Naive thymus-derived CD8-positive, alpha-beta T cell (primary cell): ENCODE data around the gene CDS1. TPM values are rescaled to one million over a fixed set of nuclear protein-coding genes. Genes with fewer than 3 reads are reported as not detected.
A peak's percentile ranks its signal among the peaks of the same experiment; 100 is the strongest.
"Not testable (repeated sequence)": the region's sequence is repeated elsewhere in the genome, so short reads cannot be mapped to it uniquely, and the experiment has no call there.

Source experiments
- ATAC-seq, 2 donors: fragments of 150-1000 bp; cut with Tn5 transposase in 1 of 2; sonication (Bioruptor Pico), chemical (Tn5 transposase) in 1 of 2; 1 replicate in 1 of 2; 2 replicates in 1 of 2; pipeline ENCODE4 v1.10.0; 2021; ENCODE audit warnings: mild to moderate bottlenecking in 2 of 2, moderate library complexity in 2 of 2
- POLR2A ChIA-PET: fragments of 350-600 bp; sonication (Branson Sonifier 250); formaldehyde crosslinking; loops from one replicate; lab custom pipeline; 2021; ENCODE audit warnings: antibody characterized with exemption; lab: Charles Lee
- DNase-seq, 10 donors: peaks; one replicate each; pipeline versions ENCODE4 v3.0.0 to v3.0.0-alpha.2; 2020 to 2022
- H3K27ac Mint-ChIP-seq, 10 donors: one replicate each; pipeline ENCODE4 v1.8.0; 2020 to 2022; ENCODE audit warnings: mild to moderate bottlenecking in 10 of 10, mixed read lengths in 10 of 10, moderate library complexity in 4 of 10, inconsistent platforms in 1 of 10
- H3K27me3 Mint-ChIP-seq, 5 donors: one replicate each; pipeline ENCODE4 v1.8.0; 2021 to 2022; ENCODE audit warnings: mixed read lengths in 5 of 5
- H3K36me3 Mint-ChIP-seq, 3 donors: one replicate each; pipeline ENCODE4 v1.8.0; 2020 to 2022; ENCODE audit warnings: mixed read lengths in 3 of 3, mild to moderate bottlenecking in 2 of 3, inconsistent platforms in 1 of 3
- H3K4me1 Mint-ChIP-seq, 4 donors: one replicate each; pipeline ENCODE4 v1.8.0; 2021 to 2022; ENCODE audit warnings: mixed read lengths in 4 of 4
- H3K4me3 Mint-ChIP-seq, 10 donors: one replicate each; pipeline ENCODE4 v1.8.0; 2020 to 2022; ENCODE audit warnings: mild to moderate bottlenecking in 10 of 10, mixed read lengths in 10 of 10, moderate library complexity in 6 of 10, inconsistent platforms in 1 of 10
- H3K9me3 Mint-ChIP-seq, 9 donors: one replicate each; pipeline ENCODE4 v1.8.0; 2020 to 2022; ENCODE audit warnings: mixed read lengths in 9 of 9, mild to moderate bottlenecking in 3 of 9, inconsistent platforms in 1 of 9, moderate library complexity in 1 of 9
- polyA plus RNA-seq, 3 donors: library from polyadenylated mRNA; unstranded; fragments of 300-500 nt; fragmentation: Illumina TruSeq; gene quantifications; one replicate each; pipeline ENCODE4 v1.2.3, GENCODE V29; 2021
- total RNA-seq, 8 experiments: library from RNA in 2 of 8; stranded (reverse) in 2 of 8; gene quantifications; one replicate each; pipeline ENCODE4 v1.2.3 and lab custom pipeline; 2021 to 2026

CDS1 gene
- total and polyA plus RNA-seq, 5 experiments from 2014 or later = 0.12 to 0.85 (median 0.44) TPM; not detected in 1

DNA sequence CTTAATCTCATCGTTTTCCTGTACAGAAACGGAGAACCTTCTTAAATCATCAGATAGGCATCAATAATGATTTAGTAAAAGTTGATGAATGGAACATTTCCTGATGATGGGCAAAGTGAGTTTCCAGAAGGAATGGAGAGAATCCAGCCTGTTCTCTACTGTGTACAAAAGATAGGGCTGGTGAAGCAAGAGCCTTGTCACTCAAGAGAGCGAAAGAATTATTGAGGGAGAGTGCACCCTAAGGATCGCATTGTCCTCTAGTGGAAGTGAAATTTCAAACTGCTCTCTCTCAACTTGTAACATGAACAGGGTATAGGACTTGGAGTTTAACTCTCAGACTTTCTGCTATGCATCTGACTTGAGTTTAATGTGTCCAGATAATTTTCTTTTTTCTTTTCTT, 69.6 kb downstream of the CDS1 start:
- peaks cover 0 to 12% (median 7%) of the 10 kb centered on the region in 9 donors for H3K9me3 Mint-ChIP-seq
- no peak overlapping the region for H3K4me3 Mint-ChIP-seq
- POLR2A ChIA-PET = no interaction called here
- ATAC-seq (no peak), DNase-seq (no peak)
- no peak overlapping the region for H3K27ac Mint-ChIP-seq
- peaks cover 2 to 11% (median 7%) of the 10 kb centered on the region in 3 donors for H3K36me3 Mint-ChIP-seq
- no peaks in the 10 kb centered on the region for H3K4me1 Mint-ChIP-seq
- H3K27me3 Mint-ChIP-seq = peaks cover 3 to 26% (median 5%) of the 10 kb centered on the region in 5 donors

DNA sequence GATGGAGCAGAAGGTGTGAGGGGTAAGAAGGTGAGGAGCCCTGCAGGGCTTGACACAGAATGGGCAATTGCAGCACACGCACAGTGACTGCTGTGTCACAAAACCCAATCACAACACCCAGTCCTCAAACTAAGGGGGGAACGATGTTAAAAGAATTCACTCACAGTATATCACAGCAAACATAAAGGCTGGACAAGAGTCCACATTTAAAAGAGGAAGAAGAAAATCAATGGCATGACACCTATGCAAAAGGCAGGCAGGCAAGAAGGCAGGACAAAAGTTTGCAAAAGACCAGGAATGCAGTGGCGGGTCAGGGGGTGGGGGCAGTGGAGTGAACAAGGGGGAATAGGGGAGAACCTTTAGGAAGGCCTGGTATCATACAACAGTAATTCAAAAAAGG, 77.7 kb downstream of the CDS1 start:
- Mint-ChIP-seq H3K4me1 (no peaks in the 10 kb centered on the region), H3K27ac (no peak overlapping the region), H3K4me3 (no peak overlapping the region), H3K9me3 (peaks cover 4 to 18% (median 8%) of the 10 kb centered on the region in 9 donors), H3K36me3 (peaks cover 0 to 7% (median 0%) of the 10 kb centered on the region in 3 donors), H3K27me3 (peaks cover 1 to 20% (median 5%) of the 10 kb centered on the region in 5 donors)
- ATAC-seq (no peak), DNase-seq (no peak)
- POLR2A ChIA-PET = no interaction called here

DNA sequence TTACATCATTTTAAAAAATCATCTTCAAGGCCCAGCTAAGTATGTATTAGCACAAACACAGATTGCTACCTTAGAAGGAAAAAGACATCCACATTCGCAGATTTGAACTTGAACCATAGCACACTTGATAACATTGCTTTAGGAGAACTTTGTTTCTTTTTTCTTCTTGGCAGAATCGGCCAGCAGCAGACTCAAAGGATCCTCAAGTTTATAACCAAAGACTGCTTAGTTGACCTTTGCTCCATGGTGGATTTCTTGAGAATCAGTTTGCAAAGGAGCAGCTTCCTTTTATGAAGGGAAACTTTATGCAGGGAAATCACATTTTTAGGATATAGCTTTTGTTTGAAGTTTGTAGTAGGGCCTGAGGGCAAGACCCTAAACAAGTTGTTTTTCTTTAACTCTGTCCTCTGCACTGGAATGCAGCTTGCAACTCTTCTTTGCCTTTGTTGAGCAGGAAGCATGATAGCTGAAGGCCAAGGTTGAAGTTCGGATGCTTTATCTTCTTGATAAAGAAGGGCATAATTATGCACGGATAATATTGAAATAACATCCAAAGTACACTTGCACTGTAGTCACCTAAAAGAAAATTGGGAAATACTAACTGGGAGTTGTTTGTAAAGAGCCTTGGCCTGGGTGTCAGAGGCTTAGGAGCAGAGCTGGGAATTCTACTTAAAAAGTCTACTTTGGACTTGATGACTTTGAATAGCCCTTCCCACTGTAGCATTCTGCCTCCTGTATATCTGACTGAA, 78.4 kb downstream of the CDS1 start:
- POLR2A ChIA-PET = no interaction called here
- H3K36me3 Mint-ChIP-seq = peaks cover 0 to 5% (median 0%) of the 10 kb centered on the region in 3 donors
- H3K27me3 Mint-ChIP-seq = peaks cover 1 to 19% (median 4%) of the 10 kb centered on the region in 5 donors
- H3K9me3 Mint-ChIP-seq = peaks cover 4 to 15% (median 7%) of the 10 kb centered on the region in 9 donors
- ATAC-seq (no peak), DNase-seq (no peak)
- H3K4me3 Mint-ChIP-seq = no peak overlapping the region
- H3K4me1 Mint-ChIP-seq = no peaks in the 10 kb centered on the region
- no peak overlapping the region for H3K27ac Mint-ChIP-seq

DNA sequence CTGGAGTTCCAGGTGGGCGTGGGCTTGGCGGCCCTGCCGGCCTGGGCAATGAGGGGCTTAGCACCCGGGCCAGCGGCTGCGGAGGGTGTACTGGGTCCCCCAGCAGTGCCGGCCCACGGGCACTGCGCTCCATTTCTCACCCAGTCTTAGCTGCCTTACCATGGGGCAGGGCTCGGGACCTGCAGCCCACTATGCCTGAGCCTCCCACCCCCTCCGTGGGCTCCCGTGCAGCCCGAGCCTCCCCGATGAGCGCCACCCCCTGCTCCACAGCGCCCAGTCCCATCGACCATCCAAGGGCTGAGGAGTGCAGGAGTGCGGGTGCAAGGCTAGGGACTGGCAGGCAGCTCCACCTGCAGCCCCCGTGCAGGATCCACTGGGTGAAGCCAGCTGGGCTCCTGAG, 81.8 kb downstream of the CDS1 start:
- H3K4me3 Mint-ChIP-seq, H3K36me3 Mint-ChIP-seq, H3K27me3 Mint-ChIP-seq, H3K27ac Mint-ChIP-seq, H3K9me3 Mint-ChIP-seq, ATAC-seq, H3K4me1 Mint-ChIP-seq, DNase-seq, POLR2A ChIA-PET: not testable (repeated sequence)

DNA sequence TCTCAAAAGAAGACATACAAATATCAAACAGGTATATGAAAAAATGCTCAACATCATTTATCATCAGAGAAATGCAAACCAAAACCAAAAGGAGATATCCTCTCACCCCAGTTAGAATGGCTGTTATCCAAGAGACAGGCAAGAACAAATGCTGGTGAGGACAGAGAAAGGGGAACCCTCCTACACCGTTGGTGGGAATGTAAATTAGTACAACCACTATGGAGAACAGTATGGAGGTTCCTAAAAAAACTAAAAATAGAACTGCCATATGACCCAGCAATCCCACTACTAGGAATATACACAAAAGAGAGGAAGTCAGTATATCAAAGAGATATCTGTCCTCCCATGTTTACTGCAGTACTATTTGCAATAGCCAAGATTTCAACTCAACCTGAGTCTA, 83.5 kb downstream of the CDS1 start:
- no peaks in the 10 kb centered on the region for H3K27me3 Mint-ChIP-seq
- no peaks in the 10 kb centered on the region for H3K36me3 Mint-ChIP-seq
- H3K4me3 Mint-ChIP-seq = no peak overlapping the region
- no peaks in the 10 kb centered on the region for H3K4me1 Mint-ChIP-seq
- H3K9me3 Mint-ChIP-seq = peaks cover 0 to 6% (median 0%) of the 10 kb centered on the region in 9 donors
- ATAC-seq (no peak), DNase-seq (no peak)
- POLR2A ChIA-PET = no interaction called here
- H3K27ac Mint-ChIP-seq = no peak overlapping the region

DNA sequence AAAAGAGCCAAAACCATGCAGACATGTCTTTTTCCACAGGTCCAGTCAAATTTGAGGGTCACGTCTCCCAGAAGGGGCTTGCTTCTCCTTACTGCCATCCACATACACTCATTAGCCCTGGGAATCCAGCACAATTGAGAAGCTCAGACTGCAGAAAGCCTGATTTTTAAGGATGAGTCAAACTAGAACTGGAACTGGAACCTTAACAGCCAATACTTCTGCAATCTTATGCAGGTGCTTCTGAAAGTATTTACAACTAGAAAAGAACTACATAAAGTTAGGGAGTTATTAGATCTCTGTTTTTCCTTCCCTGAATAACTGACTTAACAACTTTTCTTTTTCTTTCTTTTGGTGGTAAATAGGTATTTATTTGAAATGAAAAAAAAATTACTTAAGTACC, 86.3 kb downstream of the CDS1 start:
- H3K36me3 Mint-ChIP-seq = no peaks in the 10 kb centered on the region
- H3K9me3 Mint-ChIP-seq = peaks cover 0 to 6% (median 0%) of the 10 kb centered on the region in 9 donors
- DNase-seq (no peak), ATAC-seq (no peak)
- H3K4me1 Mint-ChIP-seq = no peaks in the 10 kb centered on the region
- no peak overlapping the region for H3K27ac Mint-ChIP-seq
- H3K27me3 Mint-ChIP-seq = no peaks in the 10 kb centered on the region
- POLR2A ChIA-PET = no interaction called here
- H3K4me3 Mint-ChIP-seq = no peak overlapping the region

DNA sequence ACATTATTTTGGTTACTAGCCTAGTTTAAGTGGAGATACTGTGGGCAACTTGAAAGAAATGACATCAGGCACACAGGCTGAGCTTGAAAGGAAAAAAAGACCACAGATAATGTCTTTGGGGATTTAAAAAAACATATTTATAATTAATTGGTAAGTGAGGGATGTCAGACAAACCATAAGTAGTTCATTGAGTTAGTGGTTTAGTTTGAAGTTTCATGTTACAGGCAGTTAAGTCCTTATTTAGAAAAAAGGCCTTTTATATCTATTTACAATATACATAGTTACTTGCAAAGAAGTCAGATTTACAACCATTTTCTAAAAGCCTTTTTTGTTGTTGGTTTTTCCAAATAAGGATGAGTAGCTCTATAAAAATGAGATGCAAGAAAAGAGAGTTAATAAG, 89.2 kb downstream of the CDS1 start:
- Mint-ChIP-seq H3K4me3 (no peak overlapping the region), H3K27ac (no peak overlapping the region), H3K9me3 (no peaks in the 10 kb centered on the region), H3K27me3 (no peaks in the 10 kb centered on the region), H3K4me1 (no peaks in the 10 kb centered on the region), H3K36me3 (no peaks in the 10 kb centered on the region)
- DNase-seq (no peak), ATAC-seq (no peak)
- POLR2A ChIA-PET = no interaction called here

DNA sequence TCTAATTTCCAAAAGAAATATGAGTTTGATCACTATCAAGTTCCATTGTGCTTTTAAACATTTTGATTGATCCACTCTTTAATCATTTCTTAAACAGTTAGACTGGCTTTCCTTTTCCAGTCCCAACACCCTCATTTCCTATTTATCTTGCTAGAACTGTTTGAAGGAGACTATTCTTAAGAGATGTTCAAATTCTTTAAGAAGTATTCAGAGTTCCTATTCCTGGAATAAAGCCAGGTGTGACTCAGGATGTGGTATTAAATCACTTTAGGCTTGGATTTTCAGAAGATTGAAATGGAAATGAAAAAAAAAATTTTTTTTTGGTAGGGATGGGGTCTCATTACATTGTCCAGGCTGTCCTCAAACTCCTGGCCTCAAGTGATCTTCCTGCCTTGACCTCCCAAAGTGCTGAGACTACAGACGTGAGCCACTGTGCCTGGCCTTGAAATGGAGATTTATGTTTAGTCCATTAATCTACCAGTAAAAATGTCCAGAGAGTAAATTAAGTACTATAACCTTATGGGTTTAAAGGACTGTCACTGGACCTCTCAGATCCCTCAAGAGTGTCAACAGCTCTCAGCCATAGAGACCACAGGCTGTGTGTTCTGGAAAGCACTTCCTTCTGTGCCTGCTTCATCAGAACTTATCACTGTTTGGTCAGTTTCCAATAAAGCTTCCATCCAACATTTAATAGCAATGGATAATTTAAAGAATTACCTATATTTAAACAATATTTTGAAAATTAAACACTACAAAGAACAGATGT, 90.7 kb downstream of the CDS1 start:
- ATAC-seq (no peak), DNase-seq (no peak)
- Mint-ChIP-seq H3K4me3 (no peak overlapping the region), H3K27ac (no peak overlapping the region), H3K27me3 (no peaks in the 10 kb centered on the region), H3K9me3 (no peaks in the 10 kb centered on the region), H3K4me1 (no peaks in the 10 kb centered on the region), H3K36me3 (no peaks in the 10 kb centered on the region)
- POLR2A ChIA-PET = no interaction called here

DNA sequence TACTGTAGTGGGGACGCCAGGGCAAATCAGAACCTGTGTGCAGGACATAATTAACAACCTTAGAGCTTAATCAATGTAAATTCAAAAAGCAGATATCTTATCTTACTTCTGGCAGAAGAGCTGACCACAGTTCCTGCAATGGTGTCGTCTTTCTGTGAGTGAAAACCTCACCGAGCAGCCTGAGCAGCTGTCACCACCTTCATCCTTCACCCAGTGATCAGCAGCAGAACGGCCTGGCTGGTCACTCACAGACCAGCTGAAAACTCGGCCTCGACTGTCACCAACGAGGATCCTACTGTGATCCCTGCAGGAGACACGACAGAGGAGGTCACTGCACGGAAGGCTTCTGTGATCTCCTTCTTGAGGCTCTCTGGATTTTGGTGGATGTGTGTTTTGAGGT, 94.2 kb downstream of the CDS1 start:
- Mint-ChIP-seq H3K27ac (no peak overlapping the region), H3K9me3 (no peaks in the 10 kb centered on the region), H3K4me1 (peaks cover 0 to 3% (median 1%) of the 10 kb centered on the region in 4 donors), H3K4me3 (no peak overlapping the region), H3K36me3 (no peaks in the 10 kb centered on the region), H3K27me3 (no peaks in the 10 kb centered on the region)
- ATAC-seq = no peak
- POLR2A ChIA-PET = no interaction called here
- no peak for DNase-seq

DNA sequence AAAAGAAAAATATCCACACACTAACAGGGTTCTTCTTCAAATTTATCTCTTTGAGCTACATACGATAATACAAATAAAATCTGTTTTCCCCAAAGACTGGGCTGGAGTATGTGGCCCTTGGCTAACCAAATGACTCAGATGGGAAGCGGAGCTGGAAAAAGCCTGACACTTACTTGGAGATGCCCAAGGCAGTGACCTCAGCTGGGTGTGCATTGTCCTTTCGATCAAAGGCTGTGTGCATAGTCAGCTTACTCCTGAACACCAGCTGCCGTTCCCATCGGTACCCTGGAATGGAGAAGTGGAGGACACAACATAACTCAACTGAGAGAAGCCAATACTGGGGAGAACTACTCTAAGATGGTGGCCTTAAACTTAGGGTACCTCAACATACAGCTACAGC, 95.1 kb downstream of the CDS1 start:
- no peak overlapping the region for H3K27ac Mint-ChIP-seq
- H3K4me1 Mint-ChIP-seq = peaks cover 0 to 3% (median 1%) of the 10 kb centered on the region in 4 donors
- no peaks in the 10 kb centered on the region for H3K36me3 Mint-ChIP-seq
- DNase-seq (no peak), ATAC-seq (no peak)
- H3K27me3 Mint-ChIP-seq = no peaks in the 10 kb centered on the region
- H3K9me3 Mint-ChIP-seq = no peaks in the 10 kb centered on the region
- H3K4me3 Mint-ChIP-seq = no peak overlapping the region
- POLR2A ChIA-PET = no interaction called here

DNA sequence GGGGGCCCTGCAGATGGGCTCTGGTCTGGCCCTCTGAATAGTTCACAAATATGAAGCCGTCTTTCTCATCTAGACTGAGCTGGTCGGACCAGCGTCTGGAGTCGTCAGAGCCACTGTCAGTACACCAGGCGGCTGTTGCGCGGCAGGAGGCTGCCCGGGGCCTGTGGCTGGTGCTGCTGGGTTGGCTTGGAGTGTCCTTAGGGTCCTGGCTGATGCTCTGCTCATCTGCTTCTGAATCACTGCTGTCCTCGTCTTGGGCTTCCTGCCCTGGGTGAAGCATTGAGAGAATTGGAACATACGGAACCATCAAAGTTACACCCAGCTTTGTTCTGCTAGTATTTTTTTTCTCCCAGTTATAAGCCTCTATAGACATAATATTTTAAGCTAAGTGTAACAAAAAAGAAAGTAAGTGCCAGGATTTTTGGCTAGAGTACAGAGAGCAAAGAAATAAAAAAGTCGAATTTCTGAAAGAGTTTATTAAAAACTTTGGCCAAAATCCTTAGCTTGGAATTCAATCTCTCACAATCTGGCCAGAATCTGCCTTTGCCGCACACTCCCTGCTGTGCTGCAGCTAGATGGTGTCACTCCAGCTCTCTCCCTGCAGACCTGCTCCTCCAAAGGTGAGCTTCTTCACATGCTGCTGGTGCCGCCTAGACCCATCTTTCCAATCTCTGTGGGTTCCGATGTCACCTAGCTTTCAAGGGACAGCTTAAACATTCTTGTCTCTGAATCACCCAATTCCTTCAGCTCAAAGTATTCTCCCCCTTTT, 96.2 kb downstream of the CDS1 start:
- DNase-seq (no peak), ATAC-seq (no peak)
- Mint-ChIP-seq H3K27me3 (peaks cover 0 to 2% (median 0%) of the 10 kb centered on the region in 5 donors), H3K9me3 (no peaks in the 10 kb centered on the region), H3K27ac (no peak overlapping the region), H3K36me3 (no peaks in the 10 kb centered on the region), H3K4me1 (peaks cover 0 to 3% (median 1%) of the 10 kb centered on the region in 4 donors), H3K4me3 (no peak overlapping the region)
- POLR2A ChIA-PET = no interaction called here

DNA sequence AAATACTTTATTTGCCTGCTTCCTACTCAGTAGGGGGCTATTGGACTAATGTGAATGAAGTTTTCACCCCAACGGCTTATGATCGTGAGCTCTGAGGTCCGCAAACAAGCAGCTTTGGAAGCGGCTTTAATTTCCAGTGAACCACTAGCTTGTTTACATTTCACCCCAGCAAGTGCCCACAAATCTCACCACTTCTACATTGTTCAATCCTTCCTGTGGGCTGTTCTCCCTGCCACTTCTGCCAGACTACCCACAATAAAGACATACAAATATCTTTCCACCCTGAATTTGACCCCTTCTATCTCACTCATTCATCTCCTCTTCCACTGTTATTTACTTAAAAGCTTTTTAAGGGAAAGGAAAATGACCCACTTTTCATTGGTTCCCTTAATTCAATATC, 98.0 kb downstream of the CDS1 start:
- POLR2A ChIA-PET = no interaction called here
- H3K4me1 Mint-ChIP-seq = peaks cover 0 to 3% (median 1%) of the 10 kb centered on the region in 4 donors
- peak overlapping the region in 1 of 10 donors; percentile 0 for H3K27ac Mint-ChIP-seq
- H3K4me3 Mint-ChIP-seq = no peak overlapping the region
- H3K36me3 Mint-ChIP-seq = no peaks in the 10 kb centered on the region
- H3K27me3 Mint-ChIP-seq = peaks cover 0 to 2% (median 0%) of the 10 kb centered on the region in 5 donors
- no peak for ATAC-seq
- no peak for DNase-seq
- H3K9me3 Mint-ChIP-seq = no peaks in the 10 kb centered on the region
